GDM1 (cell line): Measurements from ENCODE around the gene SNX1.
"Not testable (repeated sequence)": the region's sequence is repeated elsewhere in the genome, so short reads cannot be mapped to it uniquely, and the experiment has no call there.

Source experiments
- DNase-seq: peaks from one replicate; lab custom pipeline; 2025; lab: John Stamatoyannopoulos, UW

SNX1 gene, protein sequence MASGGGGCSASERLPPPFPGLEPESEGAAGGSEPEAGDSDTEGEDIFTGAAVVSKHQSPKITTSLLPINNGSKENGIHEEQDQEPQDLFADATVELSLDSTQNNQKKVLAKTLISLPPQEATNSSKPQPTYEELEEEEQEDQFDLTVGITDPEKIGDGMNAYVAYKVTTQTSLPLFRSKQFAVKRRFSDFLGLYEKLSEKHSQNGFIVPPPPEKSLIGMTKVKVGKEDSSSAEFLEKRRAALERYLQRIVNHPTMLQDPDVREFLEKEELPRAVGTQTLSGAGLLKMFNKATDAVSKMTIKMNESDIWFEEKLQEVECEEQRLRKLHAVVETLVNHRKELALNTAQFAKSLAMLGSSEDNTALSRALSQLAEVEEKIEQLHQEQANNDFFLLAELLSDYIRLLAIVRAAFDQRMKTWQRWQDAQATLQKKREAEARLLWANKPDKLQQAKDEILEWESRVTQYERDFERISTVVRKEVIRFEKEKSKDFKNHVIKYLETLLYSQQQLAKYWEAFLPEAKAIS

DNA sequence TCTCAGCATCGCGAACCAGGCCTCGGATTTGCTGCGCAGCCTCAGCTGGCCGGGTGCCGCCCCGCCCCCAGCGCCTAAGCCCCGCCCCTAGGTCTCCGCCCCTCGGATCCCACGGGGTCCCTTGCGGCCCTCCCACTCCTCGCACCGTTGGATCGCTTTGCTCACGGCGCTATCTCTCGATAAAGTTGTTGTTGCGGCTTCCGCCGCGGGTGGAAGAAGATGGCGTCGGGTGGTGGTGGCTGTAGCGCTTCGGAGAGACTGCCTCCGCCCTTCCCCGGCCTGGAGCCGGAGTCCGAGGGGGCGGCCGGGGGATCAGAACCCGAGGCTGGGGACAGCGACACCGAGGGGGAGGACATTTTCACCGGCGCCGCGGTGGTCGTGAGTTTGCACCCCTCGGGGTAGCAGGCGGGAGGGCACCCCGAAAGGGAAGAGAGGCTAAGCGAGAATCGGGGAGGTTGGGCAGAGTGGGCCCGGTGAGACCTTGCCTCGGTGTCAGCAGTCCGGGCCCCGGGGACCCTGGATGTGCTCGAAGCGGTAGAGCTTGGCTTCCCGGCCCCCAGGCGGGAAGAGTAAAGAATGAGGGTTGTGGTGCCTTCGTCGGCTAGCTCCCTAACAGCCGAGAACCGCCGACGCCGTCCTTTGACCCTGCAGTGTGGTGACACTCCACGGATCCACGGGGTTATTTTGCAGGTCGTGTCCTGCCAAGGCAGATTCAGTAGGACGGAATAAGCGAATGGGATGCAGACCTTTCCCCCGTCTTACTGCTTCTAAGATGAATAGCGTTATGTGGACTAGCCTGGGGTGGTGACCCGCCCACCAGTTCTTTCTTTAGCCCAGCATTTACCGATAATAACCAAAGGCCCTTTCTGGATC, at the start of gene SNX1:
SNX1 (plus strand) TSS at position 188 of the 873 bp plus-strand sequence; CDS start at position 220, 32 bp downstream.
- peak; percentile 91 for DNase-seq

DNA sequence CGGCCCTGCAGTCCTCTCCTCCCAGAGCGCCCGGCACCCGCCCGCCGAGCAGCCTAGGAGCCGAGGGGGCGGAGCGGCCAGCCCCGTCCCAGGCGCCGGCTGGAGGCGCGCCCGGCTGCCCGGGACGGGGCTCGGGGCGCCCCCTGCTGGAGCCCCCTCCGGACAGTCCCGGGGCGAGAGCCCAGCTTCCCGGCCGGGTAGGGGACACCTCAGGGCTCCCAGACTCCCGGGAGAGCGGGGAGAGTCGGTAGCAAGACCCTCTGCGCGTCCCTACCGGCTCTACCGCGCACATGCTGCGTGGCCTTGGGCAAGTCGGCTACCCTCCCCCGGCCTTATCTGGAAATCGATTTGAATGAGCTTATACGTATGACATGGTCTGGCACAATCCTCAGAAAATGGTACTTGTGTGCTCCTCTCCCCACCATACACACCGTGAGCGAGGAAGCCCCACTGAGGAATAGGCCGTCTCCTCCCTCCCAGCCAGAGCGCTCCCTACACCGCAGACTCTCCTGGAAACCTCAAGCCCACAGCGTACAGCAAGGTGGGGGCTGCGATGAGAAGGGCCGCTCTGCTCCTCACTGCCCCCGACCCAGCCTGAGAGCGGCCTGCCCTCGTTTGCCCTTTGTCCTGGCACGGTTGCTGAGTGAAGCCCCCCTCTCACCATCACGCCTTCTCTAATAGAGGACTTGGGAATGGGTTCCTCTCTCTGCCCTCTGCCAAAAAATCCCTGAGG, 49.2 kb upstream of the SNX1 start, which contains the start of gene DAPK2:
DAPK2 (minus strand) TSS at position 65 of the 733 bp plus-strand sequence. CDS start 6,224 bp downstream, outside the sequence.
- DNase-seq, result peak; percentile 27

DNA sequence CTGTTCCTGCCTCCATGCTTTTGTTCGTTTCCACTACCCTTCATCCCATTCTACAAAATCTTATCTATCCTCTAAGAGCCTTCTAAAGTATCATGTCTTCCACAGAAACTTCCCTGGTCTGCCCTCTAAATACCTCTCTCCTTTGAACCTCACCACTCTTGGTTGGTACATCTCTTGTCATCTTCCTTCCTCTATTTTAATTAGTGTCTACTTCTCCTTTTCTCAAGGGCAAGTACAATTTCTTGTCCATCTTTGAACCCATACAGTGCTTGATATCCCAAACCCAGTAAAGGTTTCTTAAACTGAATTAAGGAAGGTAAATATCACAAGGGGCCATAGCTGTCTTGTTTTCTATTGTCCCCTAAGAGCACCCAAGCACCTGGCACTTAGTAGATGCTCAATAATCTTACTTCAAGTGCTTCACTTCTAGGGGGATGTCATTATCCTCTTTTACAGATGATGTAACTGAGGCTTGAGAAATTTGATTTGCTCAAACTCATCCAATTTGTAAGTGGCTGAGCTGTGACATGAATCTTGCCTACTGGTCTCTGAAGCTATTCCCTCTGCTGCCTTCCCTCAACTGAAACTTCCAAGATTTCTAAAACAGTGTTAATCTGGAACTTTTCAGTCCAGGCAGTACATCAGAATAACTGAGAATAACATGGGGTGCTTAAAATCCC, 46.9 kb upstream of the SNX1 start:
- no peak for DNase-seq

DNA sequence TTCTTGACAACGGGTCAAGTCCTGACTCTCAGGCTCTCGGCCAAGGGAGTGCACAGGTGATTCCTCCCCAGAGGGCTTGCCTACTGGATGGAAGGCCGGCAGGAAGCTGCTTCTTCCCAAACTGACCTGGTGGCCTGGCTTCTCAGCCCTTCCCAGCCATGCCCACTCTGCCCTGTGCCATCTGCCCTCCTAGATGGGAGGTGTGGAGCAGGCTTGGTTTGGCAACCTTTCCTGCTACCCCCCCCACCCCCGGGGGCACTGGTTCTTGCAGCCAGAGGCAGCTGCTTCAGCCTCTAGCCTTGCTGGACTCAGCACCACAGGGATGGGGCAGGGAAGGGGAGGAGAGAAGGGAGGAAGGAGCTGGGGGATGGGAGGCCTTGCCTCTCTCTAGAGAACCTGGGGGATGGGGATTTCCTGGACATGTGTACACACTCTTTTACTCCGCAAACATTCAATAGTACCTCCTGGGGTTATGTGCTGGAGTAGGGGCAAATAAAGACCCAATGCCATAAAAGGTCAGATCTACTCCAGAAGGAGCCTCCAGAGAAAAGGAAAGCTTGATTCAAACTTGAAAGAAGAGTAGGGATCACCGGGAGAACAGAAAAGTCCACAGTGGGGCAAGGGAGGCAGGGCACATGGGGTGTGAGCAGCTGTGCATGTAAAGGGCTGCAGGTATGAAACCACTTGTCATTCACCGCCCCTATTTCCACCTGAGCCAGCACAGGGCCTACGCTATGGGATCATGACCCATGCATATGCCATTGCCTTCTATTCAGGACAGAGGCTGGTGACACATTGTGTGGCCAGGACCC, 45.3 kb upstream of the SNX1 start:
- DNase-seq, result no peak

DNA sequence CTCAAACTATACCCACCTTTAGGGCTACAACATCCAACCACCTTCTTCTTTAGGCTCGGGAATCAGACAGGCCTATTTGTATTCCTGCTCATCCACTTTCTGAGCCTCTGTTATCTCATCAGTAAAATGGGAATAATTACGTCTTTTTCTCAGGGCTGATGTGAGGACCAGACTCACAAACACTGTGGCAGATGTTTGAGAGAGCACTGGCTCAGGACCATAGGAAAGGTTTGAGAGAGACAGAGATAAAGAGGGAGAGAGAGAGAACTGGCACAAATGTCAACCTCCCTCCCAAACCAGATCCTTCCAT, 44.7 kb upstream of the SNX1 start:
- DNase-seq, result no peak

DNA sequence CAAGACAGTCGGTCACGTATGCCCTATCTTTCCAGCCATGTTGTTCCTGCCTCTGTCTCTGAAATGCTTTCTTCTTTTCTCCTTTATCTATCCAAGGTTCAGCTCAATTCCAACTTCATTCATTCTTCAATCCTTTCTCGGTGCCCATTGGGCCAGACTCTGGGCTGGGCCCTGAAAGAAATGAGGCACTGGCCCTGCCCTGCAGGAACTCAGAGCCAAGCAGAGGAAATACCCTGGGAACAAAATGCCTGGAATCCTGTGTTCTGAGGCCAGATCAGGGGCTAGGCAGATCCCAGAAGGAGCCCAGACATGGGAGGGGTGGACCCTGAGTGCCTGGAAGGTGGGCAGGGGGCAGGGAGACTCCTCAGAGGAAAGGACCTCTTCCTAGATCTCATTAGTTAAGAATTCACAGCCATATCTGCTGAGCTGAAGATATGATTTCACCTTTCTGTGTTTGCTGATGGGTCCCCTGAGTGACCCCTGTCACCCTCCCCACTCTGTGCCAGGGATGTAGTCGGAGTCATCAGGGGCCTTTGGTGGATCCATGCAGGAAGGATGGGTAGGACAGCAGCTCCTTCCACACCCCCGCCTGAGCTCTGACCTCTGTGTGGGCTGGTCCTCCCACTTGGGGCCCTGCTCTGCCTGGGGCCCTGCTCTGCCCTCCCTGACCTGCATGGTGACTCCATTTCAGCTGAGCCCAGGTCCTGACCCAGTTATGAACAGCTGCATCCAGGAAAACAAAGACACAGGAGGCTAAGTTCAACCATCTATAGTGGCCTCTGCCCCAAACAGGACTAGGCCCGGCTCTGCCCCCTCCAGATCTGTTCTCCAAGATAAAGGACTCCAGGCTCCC, 44.1 kb upstream of the SNX1 start:
- no peak for DNase-seq

DNA sequence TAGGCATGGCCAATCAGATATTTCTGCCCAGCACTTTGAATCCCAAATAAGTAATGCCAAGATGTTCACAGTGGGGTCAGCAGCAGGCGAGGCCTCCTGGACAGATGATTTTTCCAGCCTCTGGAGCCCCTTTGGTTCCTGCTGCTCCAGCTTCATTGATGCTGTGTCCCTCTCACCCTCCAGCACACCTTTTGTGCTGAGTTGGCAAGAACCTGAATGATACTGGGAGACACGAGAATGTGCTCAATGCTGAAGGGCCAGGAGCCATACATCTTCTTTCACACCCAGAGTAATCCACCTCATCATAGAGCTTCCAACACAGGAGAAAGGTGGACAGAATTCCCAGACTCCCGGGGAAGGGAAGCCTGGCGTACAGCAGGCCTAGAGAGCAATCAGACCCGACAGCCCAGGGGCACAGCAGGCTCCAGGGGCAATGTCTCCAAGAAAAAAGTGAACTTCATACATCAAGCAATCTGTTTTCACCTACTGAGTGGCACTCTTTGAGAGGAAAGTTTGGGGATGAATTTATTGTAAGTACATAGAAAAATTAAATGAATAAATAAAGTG, 42.8 kb upstream of the SNX1 start:
- no peak for DNase-seq

DNA sequence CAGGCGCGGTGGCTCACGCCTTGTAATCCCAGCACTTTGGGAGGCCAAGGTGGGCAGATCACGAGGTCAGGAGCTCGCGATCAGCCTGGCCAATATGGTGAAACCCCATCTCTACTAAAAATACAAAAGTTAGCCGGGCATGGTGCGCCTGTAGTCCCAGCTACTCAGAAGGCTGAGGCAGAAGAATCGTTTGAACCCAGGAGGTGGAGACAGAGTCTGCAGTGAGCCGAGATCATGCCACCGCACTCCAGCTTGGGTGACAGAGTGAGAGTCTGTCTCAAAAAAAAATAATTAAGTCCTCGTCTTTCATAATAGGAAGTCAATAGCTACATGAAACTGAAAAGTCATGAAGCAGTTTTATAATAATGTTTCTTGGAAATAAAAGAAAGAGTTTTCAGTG, 42.1 kb upstream of the SNX1 start:
- DNase-seq, result not testable (repeated sequence)

DNA sequence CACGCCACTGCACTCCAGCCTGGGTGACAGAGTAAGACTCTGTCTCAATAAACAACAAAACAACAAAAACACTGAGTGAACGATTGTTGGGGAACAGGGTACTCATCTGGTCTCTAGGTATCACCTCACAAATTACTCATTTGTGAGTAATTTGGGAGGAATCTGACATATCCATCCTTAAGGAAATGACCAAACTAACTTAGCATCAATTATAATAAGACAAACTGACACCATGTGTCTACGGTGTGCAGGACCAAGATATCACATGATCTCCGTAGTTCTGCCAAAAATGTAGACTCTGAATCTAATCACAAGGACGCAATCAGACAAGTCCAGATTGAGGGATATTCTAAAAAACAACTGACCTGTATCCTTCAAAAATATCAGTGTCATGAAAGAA, 37.5 kb upstream of the SNX1 start:
- DNase-seq, result no peak

DNA sequence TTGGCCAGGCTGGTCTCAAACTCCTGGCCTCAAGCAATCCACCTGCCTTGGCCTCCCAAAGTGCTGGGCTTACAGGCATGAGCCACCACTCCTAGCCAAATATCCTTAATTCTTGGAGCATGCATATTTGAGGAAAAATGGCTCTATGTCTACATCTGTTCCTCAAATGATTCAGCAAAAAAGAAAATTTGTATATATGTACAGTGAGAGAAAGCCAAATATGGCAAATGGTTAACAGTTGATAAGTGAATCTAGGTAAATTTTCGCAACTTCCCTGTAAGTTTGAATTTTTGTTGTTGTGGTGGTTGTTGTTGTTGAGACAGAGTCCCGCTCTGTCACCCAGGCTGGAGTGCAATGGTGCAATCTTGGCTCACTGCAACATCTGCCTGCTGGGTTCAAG, 36.7 kb upstream of the SNX1 start:
- not testable (repeated sequence) for DNase-seq

DNA sequence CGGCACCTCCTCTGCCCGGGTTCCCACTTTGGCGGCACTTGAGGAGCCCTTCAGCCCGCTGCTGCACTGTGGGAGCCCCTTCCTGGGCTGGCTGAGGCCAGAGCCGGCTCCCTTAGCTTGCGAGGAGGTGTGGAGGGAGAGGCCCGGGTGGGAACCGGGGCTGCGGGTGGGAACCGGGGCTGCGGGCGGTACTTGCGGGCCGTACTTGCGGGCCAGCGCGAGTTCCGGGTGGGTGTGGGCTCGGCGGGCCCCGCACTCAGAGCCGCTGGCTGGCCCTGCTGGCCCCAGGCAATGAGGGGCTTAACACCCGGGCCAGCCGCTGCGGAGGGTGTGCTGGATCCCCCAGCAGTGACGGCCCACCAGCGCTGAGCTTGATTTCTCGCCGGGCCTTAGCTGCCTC, 35.1 kb upstream of the SNX1 start:
- no peak for DNase-seq

DNA sequence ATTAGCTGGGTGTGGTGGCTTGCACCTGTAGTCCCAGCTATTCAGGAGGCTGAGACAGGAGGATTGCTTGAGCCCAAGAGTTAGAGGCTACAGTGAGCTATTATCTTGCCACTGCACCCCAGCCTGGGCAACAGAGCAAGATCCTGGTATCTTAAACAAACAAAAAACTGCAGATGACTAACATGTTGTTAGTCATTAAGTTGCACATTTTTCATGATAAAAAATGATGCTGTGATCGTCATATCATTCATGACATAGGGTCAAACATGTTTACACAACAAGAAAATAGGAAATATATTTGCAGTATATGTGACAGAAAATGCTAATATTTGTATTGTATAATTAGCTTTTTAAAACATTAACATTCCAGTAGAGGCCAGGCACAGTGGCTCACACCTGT, 29.3 kb upstream of the SNX1 start:
- DNase-seq, result no peak

DNA sequence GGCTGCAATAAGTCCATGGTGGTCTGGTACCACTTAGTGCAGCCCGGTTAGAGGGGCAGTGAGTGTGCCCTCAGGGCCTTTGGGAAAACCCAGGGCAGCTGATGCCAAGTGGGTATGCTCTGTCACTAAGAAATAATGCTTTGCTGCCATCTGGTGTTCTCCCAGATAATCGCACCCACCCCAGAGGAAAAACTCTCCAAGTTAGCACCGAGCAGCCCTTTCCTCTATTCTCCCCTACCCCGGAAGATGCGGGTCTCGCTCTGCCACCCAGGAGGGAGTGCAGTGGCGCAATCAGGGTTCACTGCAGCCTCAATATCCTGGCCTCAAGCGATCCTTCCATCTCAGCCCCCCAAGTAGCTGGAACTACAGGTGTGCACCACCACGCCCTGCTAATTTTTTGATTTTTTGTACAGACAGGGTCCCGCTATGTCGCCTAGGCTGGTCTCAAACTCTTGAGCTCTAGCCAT, 28.2 kb upstream of the SNX1 start:
- DNase-seq, result peak; percentile 36

DNA sequence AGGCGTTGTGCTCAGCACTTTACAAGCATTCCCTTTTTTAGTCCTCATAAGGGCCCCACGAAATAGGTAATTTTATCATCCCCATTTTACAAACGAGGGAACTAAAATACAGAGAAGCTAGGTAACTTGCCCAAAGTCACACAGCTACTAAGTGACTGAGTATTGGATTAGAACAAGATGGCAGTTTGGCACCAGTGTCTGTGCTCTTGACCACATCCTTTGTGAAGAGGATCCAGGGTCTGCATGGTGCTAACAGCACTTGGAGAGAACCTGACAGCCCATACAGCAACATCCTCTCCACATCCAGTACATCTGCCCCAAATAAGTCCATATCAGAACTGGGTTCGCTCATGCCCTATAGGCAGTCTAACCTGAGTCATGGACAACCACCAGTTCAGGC, 27.6 kb upstream of the SNX1 start:
- DNase-seq, result no peak

DNA sequence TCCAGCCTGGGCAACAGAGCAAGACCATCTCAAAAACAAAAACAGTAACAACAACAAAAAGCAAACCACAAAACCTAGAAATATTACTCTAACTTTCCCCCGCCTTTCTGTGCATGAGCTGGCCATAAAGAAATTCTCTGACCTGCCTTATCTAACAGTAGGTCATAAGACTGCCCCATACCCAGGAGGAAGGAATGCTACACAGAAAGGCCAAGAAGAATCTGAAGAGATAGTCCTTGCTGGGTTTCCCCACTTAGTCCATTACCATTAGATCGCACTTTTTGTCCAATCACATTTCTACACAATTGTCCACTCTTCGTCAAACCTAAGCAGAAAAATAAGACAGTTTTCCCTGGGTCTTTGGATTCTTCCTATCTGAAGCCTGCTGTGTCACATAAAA, 25.7 kb upstream of the SNX1 start:
- no peak for DNase-seq

DNA sequence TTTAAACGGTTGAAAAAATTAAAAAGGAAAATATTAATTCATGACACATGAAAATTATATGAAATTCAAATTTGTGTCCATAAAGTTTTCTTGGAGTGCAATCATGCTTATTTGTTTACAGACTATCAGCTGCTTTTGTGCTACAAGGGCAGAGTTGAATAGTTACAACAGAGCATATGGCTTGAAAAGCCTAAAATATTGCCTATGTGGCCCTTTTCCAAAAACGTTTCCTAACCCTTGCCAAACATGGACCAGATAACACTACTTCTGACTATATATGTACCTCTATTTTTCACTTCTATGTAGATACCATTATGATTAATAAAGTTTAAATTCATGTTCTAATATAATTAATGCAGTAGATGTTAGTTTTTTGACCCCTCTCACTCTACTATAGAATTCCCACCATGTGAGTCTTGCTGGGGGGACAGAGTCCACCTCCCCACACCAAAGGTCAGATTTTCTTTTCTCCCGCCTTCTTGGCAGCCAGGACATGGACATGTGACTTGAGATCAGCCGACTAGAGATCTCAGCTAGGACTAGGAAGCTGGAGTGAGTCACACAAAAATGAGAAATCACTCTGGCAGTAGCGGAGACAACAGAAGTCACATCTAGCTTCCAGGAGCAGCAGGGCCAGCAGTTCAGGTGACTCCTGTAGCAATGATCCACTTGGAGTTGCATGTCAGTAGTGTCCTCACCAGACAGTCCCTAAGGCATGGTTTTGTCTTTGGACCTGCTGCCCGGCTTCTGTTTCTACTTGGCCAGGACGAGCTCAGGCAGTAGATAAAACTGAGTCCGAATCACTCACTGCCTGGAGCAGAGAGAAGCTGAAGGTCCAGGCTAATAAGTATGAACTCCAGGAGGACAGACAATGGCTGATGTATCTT, 24.6 kb upstream of the SNX1 start:
- no peak for DNase-seq

DNA sequence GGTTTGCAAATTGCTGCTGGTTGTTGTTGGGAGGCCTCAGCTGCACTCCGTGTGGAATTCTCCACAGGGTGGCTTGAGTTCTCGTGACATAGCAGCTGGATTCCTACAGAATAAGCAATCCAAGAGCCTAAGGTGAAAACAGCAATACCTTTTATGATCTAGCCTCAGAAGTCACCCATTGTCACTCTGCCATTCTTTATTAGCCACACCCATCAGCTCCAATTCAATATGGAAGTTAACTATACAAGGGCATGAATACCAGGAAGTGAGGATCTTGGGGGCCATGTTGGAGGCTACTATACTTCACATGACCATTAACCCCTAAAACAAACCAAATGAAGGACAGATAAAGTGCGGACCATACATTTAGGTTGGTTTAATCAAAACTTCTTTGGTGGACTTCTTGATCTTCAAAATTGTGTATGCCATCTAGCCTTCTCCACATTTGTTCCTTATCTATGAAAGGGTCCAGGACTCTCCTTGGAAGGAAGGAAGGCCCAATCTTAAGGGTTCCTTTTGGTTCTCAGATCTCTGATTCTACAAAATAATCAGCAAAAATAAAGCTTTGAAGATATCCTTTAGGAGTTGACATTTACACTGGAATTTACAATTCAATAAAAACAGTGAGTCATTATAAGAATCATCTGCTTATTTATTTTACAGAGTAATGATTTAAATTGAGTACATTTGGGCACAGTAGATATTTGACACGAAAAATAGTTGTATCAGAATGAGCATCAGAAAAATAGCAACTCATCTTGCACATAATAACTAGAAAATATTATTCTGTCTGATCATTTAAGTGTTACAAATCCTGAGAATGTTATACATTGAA, 23.6 kb upstream of the SNX1 start:
- DNase-seq, result no peak
